GM18867 (cell line): ENCODE data around the gene RPUSD2.

Experiments used
- ATAC-seq: cut with Tn5 transposase; IDR thresholded peaks from one replicate; pipeline ENCODE4 v1.9.1; 2021; ENCODE audit warnings: mild to moderate bottlenecking, moderate library complexity; ENCODE audit not compliant: unreplicated experiment

The RPUSD2 gene, protein sequence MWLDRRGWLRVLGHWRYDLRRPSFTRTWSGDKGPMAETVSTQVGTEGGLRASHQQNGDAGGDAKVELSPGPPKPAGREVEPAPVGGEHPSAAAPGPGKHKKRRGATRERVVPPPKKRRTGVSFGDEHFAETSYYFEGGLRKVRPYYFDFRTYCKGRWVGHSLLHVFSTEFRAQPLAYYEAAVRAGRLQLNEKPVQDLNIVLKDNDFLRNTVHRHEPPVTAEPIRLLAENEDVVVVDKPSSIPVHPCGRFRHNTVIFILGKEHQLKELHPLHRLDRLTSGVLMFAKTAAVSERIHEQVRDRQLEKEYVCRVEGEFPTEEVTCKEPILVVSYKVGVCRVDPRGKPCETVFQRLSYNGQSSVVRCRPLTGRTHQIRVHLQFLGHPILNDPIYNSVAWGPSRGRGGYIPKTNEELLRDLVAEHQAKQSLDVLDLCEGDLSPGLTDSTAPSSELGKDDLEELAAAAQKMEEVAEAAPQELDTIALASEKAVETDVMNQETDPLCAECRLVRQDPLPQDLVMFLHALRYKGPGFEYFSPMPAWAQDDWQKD

DNA sequence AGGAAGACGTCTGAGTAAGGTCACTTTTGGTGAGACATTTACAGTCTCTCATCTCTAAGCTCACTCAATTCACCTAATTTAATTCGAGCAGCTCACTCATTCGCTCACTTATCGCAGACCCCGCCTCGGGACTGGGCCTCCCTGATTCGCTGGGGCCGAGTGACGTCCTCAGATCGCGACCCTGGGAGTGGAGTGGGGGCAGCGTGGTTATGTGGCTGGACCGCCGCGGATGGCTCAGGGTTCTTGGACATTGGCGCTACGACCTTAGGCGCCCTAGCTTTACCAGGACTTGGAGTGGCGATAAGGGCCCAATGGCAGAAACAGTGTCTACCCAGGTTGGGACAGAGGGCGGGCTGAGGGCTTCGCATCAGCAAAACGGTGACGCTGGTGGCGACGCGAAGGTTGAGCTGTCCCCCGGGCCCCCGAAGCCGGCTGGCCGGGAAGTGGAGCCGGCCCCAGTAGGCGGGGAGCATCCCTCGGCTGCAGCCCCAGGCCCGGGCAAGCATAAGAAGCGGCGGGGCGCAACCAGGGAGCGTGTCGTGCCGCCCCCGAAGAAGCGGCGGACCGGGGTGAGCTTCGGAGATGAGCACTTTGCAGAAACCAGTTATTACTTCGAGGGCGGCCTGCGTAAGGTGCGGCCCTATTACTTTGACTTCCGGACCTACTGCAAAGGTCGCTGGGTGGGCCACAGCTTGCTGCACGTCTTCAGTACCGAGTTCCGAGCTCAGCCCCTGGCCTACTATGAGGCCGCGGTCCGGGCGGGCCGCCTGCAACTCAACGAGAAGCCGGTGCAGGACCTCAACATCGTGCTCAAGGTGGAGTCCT lies at the start of gene RPUSD2:
Gene RPUSD2 (plus strand): TSS at position 171 of the 825 bp plus-strand sequence. CDS start 39 bp downstream, at position 210.
- ATAC-seq: peak; percentile 56

DNA sequence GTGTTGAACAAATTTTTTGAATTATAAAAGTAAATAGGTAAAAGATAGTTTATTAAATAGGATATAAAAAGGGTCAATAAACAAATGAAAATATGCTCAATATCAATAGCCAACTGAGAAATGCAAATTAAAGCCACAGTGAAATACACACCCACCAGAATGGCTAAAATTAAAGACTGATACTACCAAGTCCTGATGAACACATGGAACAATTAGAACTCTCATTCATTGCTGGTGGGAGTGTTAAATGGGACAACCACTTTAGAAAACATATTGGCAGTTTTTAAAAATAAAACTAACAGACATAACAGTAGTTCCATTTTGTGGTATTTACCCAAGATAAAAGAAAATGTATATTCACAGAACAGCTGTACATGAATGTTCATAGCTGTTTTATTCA lies 45.5 kb upstream of the RPUSD2 start:
- no peak for ATAC-seq

DNA sequence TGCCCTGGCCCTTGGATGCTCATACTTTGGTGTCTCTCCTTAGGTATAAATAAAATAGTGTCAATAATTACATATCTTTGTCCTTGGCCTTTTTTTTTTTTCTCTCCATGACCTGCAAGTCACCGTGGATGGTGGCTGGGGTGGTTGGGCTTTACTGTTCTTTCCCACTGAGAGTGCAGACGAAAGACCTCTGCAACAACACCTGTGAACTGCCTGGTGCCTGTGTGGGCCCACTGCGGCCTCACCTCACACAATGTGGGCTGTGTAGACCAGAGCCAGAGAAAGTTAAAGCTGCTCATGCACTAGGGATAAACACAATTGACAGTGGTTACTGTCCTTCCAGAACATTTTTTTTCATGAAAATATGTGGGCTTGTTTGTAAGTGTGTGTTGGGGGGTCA lies 43.2 kb upstream of the RPUSD2 start:
- no peak for ATAC-seq

DNA sequence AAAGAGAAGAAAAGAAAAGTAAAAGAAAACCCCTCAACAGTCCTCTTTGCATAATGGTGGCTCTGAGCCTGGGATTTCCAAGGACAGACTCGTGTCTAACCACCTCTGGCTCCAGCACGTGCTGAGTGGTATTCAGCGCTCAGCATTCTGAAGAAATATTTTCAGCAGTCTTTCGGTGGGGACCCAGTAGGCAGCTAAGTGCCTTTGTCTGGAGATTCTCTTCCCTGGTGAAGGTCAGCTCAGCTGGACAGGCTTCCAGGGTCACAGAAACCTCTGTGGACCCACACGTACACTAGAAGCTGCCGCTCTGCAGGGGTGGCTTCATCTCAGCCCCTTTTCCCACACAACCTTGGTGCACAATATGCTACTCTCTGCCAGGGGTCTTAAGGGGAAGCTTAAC lies 40.3 kb upstream of the RPUSD2 start:
- no peak for ATAC-seq

DNA sequence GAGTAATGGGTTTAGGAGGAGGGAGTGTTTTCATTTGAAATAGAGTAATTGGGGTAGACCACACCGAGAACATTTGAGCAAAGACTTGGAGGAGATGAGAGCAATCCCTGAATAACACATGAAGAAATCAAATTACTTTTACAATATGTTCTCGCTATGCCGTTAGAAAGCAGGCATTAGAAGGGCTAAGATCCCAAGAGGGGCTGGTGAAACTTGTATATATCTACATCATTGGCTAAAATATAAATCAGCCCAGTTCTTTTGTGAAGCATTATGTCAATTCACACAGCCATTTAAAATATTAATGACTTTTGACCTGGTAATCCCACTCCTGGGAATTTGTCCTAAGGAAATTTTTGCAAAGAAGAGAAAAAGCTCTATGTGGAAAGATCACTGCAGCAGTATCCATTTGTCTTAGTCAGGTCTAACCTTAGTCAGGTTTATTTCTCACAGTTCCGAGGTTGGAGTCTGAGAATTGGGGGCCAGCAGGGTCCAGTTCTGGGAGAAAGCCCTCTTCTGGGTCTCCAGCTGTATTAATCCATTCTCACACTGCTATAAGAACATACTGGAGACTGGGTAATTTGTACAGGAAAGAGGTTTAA lies 35.2 kb upstream of the RPUSD2 start:
- no peak for ATAC-seq

DNA sequence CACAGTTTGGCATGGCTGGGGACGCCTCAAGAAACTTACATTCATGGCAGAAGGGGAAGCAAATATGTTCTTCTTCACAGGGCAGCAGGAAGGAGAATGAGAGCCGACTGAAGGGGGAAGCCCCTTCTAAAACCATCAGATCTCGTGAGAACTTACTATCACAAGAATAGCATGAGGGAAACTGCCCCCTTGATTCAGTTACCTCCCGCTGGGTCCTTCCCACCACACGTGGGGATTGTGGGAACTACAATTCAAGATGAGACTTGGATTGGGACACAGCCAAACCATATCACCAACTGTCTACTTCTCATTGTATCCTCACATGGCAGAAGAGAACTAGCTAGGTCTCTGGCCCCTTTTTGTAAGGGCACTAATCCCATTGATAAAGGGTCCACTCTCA lies 34.7 kb upstream of the RPUSD2 start:
- no peak for ATAC-seq

DNA sequence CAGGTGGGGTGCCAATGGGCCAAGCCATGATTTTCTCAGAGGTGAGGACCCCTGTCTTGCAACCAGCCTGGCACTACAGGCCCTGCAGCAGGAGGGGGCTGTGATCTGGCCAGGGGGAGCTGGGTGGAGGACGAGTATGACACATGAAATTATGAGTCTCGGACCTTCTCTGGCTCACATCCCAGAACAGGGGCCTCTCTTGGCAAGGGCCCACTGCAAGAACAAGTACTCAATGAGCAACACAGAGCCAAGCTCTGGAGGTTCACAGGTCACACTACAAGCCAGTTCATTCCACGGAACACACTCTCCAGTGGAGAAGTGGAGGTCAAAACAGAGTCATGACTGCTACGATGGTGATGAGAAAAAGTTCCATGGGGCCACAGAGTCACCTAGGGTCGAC lies 32.6 kb upstream of the RPUSD2 start:
- ATAC-seq: no peak

DNA sequence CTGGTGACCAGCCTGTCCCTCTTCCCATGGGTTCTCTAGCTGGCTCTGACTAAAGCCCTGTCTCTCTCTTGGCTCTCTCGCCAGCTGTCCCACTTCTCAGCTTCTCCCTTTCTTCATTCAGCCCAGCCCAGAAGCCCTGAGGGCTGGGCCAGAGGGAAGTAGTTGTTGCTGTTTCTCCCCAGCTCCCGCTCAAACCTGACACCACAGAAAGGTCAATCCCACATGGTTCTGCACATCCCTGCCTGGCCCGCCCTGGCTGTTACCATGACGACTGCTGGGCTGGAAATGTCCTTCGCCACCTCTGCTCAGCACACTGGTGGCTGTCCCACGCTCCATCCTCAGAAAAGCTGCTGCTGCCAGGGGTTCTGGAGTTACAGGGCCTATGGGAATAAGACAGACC lies 30.1 kb upstream of the RPUSD2 start:
- no peak for ATAC-seq

DNA sequence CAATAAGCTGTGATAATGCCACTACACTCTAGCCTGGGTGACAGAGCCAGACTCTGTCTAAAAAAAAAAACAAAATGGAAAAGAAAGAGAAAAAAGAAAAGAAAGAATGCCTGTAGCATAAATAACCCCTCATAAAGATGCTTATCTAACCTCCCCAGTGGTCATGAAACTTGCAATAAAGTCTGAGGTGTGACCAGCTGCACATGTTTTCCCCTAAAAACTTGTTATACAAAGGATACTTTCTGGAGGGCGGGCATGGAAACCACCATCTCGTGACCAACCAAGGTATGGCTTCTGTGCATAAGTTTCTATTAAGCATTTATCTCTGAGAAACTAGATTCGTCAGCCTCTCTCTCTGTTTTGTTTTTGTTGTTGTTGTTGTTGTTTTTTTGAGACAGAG lies 26.0 kb upstream of the RPUSD2 start:
- ATAC-seq: no peak

DNA sequence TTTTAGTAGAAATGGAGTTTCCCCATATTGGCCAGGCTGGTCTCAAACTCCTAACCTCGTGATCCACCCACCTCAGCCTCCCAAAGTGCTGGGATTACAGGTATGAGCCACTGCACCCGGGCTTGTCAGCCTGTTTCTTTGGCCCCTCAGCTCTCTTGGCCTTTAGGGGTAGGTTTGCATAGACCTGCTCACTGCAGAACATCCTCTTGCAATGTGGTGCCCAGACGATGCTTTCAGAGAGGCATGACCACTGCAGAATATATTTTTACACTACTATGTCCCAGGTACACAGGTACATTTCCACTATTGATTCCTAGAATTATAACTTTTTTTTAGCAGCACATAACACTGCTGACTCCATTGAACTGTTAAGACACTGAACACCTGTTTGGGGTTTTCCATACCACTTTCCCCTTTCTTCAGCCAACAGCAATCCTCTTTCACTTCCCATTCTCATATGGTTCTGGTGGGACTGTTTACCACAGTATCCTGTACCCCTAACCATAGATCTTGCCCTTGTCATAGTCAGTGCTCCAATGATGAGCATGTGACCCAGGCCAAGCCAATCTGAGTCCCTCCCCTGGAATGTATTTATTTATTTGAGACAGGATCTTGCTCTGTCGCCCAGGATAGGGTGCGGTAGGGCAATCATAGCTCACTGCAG lies 25.3 kb upstream of the RPUSD2 start:
- ATAC-seq: peak; percentile 67

DNA sequence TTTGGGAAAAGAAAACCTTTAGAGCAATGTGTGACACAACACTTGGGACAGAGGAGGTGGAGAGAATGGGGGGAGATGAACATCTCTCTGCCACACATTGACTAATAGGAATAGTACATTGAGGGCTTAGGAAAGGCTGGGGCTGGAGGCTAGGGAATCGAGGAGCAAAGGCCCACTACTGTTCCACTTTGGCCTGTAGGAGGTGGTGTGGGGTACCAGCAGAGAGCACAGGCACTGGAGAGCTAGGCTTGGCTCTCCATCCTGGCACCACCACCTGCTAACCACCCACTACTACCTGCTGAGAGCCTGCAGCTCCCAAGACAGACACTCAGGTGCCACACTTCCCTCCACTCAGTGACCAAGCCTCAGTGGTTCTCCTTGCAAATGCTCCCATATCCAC lies 23.6 kb upstream of the RPUSD2 start:
- no peak for ATAC-seq

DNA sequence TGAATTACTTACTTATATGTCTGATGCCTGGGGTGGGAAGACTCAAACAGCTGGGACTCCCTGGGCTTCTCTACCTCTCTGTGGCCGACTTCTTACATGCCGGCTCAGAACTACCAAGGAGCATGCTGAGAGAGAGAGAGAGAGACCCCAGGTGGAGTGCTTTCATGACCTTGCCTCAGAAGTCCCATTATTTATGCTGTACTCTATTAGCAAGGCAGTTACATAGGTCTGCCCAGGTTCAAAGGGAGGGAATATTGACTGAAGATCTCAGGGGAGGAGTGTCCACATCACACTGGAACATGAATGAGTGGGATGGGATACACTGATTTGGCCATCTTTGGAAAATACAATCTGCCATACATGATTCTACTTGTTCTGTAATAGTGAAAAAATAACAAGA lies 20.5 kb upstream of the RPUSD2 start:
- ATAC-seq: no peak

DNA sequence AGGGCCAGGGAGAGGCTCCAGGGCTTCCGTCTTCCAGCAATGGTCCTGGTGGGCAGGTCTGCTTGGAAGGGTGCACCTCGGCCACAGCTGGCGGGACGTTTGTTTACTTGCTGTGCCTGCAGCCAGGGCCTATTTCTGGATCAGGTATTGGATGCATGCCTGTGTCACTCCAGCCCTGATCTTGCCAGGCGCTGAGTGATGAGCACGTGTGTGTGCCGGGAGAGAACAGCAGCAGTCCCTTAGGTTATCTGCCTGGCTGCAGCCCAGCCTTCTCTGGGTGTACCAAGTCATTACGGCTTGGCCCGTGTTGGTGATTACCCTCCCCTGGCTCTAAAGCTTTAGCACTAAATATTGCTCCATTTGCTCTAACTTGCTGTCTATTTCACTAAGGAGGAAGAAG lies 19.2 kb upstream of the RPUSD2 start:
- ATAC-seq: peak; percentile 8

DNA sequence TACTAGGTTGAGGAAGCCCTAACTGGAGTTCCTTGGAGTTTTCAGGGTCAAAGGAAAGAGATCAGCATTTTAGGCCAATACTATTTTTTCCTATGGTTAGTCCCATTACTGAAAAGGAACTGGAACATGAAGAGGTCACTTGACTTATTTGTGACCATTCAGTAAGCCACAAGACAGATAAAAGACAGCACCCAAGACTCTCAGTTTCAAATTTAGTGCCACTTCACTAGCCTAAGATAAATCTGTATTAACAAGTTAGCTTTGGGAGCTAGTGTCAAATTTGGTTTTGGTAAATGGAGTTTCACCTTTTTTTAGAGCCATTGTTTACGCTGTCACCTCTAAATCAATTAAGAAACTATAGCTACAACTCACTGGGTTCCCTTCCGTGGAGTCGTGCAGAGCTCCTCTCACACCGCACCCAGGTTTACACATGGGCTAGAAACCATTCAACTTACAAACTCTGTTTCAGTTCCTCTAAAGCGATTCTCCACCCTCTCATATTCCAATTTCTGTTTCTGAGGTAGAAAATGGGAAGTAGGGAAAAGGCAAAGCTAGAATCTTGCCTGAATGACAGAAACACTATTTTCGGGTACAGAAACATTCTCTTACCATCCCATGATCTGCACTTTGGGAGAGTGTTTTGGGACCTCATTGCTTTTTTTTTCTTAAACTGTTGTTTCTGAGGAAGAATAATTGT lies 18.6 kb upstream of the RPUSD2 start:
- peak; percentile 80 for ATAC-seq

DNA sequence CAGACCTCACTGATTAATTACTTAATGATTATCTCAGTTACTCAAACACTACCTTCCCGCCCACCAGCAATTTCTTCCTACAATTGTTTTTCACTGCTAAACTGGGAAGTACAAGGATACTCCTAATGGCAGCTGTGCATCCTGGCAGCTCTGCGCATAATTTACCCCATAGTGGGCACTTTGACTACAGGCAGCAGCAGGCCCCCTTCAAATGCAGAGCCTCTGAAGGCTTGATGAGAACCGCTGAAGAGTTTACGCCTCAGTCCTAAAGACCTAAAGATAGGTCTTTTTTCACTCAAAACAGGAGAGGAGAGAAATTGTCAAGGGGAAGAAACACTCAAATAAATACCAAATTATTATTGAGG lies 15.0 kb upstream of the RPUSD2 start:
- ATAC-seq: no peak

DNA sequence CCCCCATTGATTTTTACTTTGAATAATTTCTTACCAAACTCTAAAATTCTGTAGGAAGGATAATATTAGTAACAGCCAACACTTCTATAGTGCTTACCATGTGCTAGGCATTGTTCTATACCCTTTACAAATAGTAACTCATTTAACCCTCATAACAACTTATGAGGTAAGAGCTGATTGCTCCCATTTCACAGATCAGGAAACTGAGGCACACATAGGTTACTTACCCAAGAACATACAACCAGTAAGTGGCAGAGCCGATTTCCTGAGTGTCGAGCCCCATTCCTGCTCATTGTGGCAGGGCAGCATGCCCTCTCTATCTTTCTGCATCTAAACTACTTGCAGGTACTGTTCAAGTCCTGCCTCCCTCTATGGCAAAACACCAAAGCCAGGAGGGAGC lies 13.2 kb upstream of the RPUSD2 start:
- no peak for ATAC-seq

DNA sequence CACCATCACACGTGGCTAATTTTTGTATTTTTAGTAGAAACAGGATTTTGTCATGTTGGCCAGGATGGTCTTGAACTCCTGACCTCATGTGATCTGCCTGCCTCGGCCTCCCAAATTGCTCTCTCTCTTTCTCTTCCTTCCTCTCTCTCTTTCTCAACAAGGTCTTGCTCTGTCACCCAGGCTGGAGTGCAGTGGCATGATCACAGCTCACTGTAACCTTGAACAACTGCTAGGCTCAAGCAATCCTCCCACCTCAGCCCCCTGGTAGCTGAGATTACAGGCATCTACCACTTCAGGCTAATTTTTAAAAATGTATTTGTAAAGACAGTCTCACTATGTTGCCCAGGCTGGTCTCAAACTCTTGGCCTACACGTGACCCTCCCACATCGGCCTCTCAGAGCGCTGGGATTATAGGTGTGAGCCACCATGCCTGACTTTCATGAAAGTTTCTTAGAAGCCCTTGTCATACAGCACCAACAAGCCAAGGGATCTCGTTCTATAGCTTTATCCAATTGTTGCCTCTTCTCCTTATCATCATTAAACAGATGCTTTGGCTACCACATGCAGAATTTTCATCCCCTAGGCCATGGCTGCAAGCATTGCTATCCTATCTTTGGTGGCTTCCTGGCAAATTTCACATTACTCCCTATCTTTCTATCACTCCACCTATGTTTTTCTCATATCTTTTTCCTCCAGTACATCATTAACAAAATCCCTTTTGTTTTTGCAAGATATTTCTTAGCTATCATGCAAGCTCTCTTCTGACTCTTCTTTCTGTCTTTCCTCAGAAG lies 10.0 kb upstream of the RPUSD2 start:
- ATAC-seq: peak; percentile 7

DNA sequence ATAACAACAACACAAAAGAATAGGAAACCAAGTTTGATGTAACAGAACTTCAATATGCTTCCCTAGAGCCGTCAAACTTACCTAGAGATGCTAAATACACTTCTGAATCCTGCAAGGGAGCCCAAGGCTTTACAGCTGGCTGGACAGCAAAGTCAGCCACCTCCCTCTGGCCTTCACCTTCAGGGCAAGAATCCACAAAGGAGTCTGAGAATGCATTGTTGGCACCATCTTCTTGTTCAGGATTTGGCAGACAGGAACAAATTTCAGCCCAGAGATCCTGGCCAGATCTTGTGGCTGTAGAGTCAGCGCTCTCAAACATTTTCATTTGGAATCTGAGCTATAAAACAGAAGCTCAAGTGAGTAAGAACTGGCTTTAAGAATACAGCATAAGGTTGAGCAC lies 6.4 kb upstream of the RPUSD2 start:
- no peak for ATAC-seq

DNA sequence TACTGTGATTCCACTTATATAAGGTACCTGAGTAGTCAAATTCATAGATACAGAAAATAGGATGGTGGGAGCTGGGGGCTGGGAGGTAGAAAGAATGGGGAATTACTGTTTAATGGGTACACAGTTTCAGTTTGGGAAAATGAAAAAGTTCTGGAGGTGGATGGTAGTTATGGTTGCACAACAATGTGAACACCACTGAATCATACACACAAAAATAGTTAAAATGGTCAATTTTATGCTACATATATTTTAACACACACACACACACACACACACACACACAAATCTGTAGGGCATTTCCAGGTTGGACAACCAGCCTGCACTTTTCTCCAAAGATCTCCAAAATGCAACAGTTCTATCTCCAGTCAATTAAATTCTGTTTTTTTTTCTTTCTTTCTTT lies 5.7 kb upstream of the RPUSD2 start:
- no peak for ATAC-seq
